Calu3 (cell line): ENCODE measurements around the gene ZNF680. TPM values are rescaled to one million over a fixed set of nuclear protein-coding genes. Genes with fewer than 3 reads are reported as not detected.

ENCODE experiments used
- Bru-seq: library from RNA; stranded (reverse); fragments of 400-500 nt; gene quantifications from one replicate; lab custom pipeline; 2021; lab: Mats Ljungman, UMichigan
- BruChase-seq, 2 experiments: library from RNA; stranded (reverse); fragments of 400-500 nt; gene quantifications; one replicate each; lab custom pipeline; 2021; lab: Mats Ljungman, UMichigan
- BruUV-seq: library from RNA; stranded (reverse); fragments of 400-500 nt; replicated peaks from 2 replicates; lab custom pipeline; 2021; lab: Mats Ljungman, UMichigan
- CTCF ChIA-PET: fragments of 300-600 bp; sonication (Branson Sonifier 250); formaldehyde crosslinking; loops from one replicate; lab custom pipeline; 2022; ENCODE audit warnings: antibody characterized with exemption; lab: Charles Lee
- DNase-seq: peaks from one replicate; pipeline ENCODE4 v3.0.0; 2022
- H3K27ac Mint-ChIP-seq: one replicate; pipeline ENCODE4 v1.8.0; 2022; ENCODE audit warnings: mixed read lengths; ENCODE audit not compliant: unreplicated experiment
- H3K27me3 Mint-ChIP-seq: one replicate; pipeline ENCODE4 v1.8.0; 2022; ENCODE audit warnings: mixed read lengths; ENCODE audit not compliant: unreplicated experiment
- H3K36me3 Mint-ChIP-seq: one replicate; pipeline ENCODE4 v1.8.0; 2022; ENCODE audit warnings: mild to moderate bottlenecking, moderate library complexity, mixed read lengths; ENCODE audit not compliant: insufficient read depth, unreplicated experiment
- H3K4me1 Mint-ChIP-seq: one replicate; pipeline ENCODE4 v1.8.0; 2022; ENCODE audit warnings: mild to moderate bottlenecking, low read depth, mixed read lengths; ENCODE audit not compliant: unreplicated experiment
- H3K4me3 Mint-ChIP-seq: one replicate; pipeline ENCODE4 v1.8.0; 2022; ENCODE audit warnings: mild to moderate bottlenecking, low read depth, moderate library complexity, mixed read lengths; ENCODE audit not compliant: unreplicated experiment
- H3K9me3 Mint-ChIP-seq: one replicate; pipeline ENCODE4 v1.8.0; 2022; ENCODE audit warnings: low read depth, mixed read lengths; ENCODE audit not compliant: unreplicated experiment
- intact Hi-C: fragments of 100-400 bp; cut with micrococcal nuclease; formaldehyde crosslinking; loops from one replicate; pipeline ENCODE4 v1.10.0; 2022; ENCODE audit not compliant: unreplicated experiment
- long read RNA-seq: library from polyadenylated mRNA; stranded (forward); transcript quantifications from one replicate; pipeline ENCODE4 v2.0.0, GENCODE V29; 2022
- total RNA-seq: library from RNA; stranded (reverse); gene quantifications from 2 replicates; pipeline ENCODE4 v1.2.3, GENCODE V29; 2022
- TF ChIP-seq, protein P1 (sequence below): fragments of 200-600 bp; IDR thresholded peaks from one replicate; pipeline ENCODE4 v1.8.0; 2022; ENCODE audit warnings: antibody characterized with exemption; ENCODE audit not compliant: unreplicated experiment

Gene ZNF680
- total RNA-seq (14.5 and 16.6 TPM in 2 replicates), Bru-seq, nascent RNA (percentile 85 among the genes with signal in this experiment), BruChase-seq, experiment 1, labeled RNA remaining after a 6-hour chase (percentile 77 among the genes with signal in this experiment), BruChase-seq, experiment 2, labeled RNA remaining after a 2-hour chase (percentile 83 among the genes with signal in this experiment)
- long read RNA-seq, partial matches to known transcripts: 0 of 17 reads
- long read RNA-seq, other reads (novel, unspliced or antisense): 12 of 17 reads

- Mint-ChIP-seq H3K27me3 (no peaks in the 10 kb centered on the region), H3K9me3 (no peaks in the 10 kb centered on the region), H3K36me3 (peaks cover 34% of the 10 kb centered on the region), H3K4me3 (peak within 1 kb of the TSS; percentile 85), H3K4me1 (peaks cover 8% of the 10 kb centered on the region), H3K27ac (peak within 1 kb of the TSS; percentile 47)
- TF ChIP-seq, protein P1, sequence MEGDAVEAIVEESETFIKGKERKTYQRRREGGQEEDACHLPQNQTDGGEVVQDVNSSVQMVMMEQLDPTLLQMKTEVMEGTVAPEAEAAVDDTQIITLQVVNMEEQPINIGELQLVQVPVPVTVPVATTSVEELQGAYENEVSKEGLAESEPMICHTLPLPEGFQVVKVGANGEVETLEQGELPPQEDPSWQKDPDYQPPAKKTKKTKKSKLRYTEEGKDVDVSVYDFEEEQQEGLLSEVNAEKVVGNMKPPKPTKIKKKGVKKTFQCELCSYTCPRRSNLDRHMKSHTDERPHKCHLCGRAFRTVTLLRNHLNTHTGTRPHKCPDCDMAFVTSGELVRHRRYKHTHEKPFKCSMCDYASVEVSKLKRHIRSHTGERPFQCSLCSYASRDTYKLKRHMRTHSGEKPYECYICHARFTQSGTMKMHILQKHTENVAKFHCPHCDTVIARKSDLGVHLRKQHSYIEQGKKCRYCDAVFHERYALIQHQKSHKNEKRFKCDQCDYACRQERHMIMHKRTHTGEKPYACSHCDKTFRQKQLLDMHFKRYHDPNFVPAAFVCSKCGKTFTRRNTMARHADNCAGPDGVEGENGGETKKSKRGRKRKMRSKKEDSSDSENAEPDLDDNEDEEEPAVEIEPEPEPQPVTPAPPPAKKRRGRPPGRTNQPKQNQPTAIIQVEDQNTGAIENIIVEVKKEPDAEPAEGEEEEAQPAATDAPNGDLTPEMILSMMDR: no peak
- intact Hi-C loops: no loop called here
- TSS peak; percentile 67 for BruUV-seq
- CTCF ChIA-PET: no interaction called here
- peak; percentile 86 for DNase-seq
These were observed at the start of gene ZNF680 for GRCh38 chr7:64562626-64563278. TSS of gene ZNF680 (minus strand) at chr7:64563071. CDS start at chr7:64562954, 117 bp downstream.

- H3K36me3 Mint-ChIP-seq: no peaks in the 10 kb centered on the region
- H3K4me3 Mint-ChIP-seq: no peak overlapping the region
- intact Hi-C loops: no loop called here
- BruUV-seq: no TSS peak
- CTCF ChIA-PET: no interaction called here
- H3K27ac Mint-ChIP-seq: no peak overlapping the region
- no peak for DNase-seq
- no peaks in the 10 kb centered on the region for H3K4me1 Mint-ChIP-seq
- TF ChIP-seq, protein P1: no peak
- H3K27me3 Mint-ChIP-seq: no peaks in the 10 kb centered on the region
- peaks cover 2% of the 10 kb centered on the region for H3K9me3 Mint-ChIP-seq
These were observed 49.6 kb upstream of the ZNF680 start for GRCh38 chr7:64612452-64612851.

GRCh38 chr7:64611717-64612116, 48.8 kb upstream of the ZNF680 start:
- intact Hi-C loops: no loop called here
- H3K9me3 Mint-ChIP-seq: no peaks in the 10 kb centered on the region
- H3K36me3 Mint-ChIP-seq: no peaks in the 10 kb centered on the region
- no TSS peak for BruUV-seq
- CTCF ChIA-PET: no interaction called here
- DNase-seq: no peak
- H3K27me3 Mint-ChIP-seq: no peaks in the 10 kb centered on the region
- H3K27ac Mint-ChIP-seq: no peak overlapping the region
- TF ChIP-seq, protein P1: no peak
- H3K4me3 Mint-ChIP-seq: no peak overlapping the region
- H3K4me1 Mint-ChIP-seq: no peaks in the 10 kb centered on the region

DNA sequence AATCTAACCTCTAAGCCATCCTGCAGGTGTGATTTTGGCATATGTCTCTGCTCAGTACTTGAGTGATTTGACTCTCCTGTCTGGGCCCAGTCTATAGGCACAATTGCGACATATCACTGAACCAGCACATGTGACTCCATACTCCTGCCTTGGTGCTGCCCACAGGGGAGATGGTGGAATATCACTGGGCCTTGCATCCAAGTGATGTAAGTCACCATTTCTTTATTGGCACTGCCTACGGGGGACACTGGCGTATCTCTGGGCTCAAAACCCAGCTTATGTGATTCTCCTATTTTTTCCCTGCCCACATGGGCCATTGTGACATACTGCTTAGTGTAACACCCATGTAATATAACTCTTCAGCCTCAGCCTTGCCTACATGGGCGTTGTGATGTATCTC, 48.1 kb upstream of the ZNF680 start:
- TF ChIP-seq, protein P1: no peak
- CTCF ChIA-PET: no interaction called here
- Mint-ChIP-seq H3K36me3 (no peaks in the 10 kb centered on the region), H3K4me1 (no peaks in the 10 kb centered on the region), H3K27me3 (no peaks in the 10 kb centered on the region), H3K4me3 (no peak overlapping the region), H3K9me3 (no peaks in the 10 kb centered on the region), H3K27ac (no peak overlapping the region)
- intact Hi-C loops: no loop called here
- no TSS peak for BruUV-seq
- DNase-seq: no peak
